ENCODE results near the gene CSRP3. TPM values are rescaled to one million over a fixed set of nuclear protein-coding genes. Genes with fewer than 3 reads are reported as not detected.

Gene CSRP3
- total and polyA plus RNA-seq, 2 experiments from 2014 or later: not detected

DNA sequence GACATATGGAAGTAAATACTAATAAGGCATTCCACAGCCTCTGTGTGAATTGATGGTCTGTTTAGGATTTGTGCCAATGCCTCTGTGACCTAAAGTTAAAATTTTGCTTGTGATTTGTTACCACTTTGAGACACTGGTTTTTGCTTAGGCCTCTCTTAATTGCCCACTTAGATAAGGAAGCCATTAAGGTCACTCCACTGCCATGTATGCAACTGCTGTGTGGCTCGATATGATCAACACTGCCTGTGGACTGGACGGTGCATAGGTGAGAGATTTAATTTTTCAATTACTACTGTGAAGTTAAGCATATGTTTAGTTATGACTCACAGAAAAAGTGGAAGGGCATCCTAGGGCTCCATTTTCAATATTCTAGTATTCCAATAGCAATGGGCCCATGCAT lies 36.9 kb downstream of the CSRP3 start:
- DNase-seq (ENCODE audit: low spot score) (no peak), ATAC-seq (no peak)
- no peaks in the 10 kb centered on the region for H3K9me2 ChIP-seq (ENCODE audit: insufficient read depth)
- TF ChIP-seq, protein P1, sequence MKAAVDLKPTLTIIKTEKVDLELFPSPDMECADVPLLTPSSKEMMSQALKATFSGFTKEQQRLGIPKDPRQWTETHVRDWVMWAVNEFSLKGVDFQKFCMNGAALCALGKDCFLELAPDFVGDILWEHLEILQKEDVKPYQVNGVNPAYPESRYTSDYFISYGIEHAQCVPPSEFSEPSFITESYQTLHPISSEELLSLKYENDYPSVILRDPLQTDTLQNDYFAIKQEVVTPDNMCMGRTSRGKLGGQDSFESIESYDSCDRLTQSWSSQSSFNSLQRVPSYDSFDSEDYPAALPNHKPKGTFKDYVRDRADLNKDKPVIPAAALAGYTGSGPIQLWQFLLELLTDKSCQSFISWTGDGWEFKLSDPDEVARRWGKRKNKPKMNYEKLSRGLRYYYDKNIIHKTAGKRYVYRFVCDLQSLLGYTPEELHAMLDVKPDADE (IDR thresholded peaks at IDR 0.05): no peak
- no peak for TF ChIP-seq CREB1 (CRISPR knock-in tag; IDR thresholded peaks at IDR 0.05; ENCODE audit: low read depth)
- TF ChIP-seq JUNB (IDR thresholded peaks at IDR 0.05; ENCODE audit: unreplicated experiment): no peak
- TF ChIP-seq, protein P2, sequence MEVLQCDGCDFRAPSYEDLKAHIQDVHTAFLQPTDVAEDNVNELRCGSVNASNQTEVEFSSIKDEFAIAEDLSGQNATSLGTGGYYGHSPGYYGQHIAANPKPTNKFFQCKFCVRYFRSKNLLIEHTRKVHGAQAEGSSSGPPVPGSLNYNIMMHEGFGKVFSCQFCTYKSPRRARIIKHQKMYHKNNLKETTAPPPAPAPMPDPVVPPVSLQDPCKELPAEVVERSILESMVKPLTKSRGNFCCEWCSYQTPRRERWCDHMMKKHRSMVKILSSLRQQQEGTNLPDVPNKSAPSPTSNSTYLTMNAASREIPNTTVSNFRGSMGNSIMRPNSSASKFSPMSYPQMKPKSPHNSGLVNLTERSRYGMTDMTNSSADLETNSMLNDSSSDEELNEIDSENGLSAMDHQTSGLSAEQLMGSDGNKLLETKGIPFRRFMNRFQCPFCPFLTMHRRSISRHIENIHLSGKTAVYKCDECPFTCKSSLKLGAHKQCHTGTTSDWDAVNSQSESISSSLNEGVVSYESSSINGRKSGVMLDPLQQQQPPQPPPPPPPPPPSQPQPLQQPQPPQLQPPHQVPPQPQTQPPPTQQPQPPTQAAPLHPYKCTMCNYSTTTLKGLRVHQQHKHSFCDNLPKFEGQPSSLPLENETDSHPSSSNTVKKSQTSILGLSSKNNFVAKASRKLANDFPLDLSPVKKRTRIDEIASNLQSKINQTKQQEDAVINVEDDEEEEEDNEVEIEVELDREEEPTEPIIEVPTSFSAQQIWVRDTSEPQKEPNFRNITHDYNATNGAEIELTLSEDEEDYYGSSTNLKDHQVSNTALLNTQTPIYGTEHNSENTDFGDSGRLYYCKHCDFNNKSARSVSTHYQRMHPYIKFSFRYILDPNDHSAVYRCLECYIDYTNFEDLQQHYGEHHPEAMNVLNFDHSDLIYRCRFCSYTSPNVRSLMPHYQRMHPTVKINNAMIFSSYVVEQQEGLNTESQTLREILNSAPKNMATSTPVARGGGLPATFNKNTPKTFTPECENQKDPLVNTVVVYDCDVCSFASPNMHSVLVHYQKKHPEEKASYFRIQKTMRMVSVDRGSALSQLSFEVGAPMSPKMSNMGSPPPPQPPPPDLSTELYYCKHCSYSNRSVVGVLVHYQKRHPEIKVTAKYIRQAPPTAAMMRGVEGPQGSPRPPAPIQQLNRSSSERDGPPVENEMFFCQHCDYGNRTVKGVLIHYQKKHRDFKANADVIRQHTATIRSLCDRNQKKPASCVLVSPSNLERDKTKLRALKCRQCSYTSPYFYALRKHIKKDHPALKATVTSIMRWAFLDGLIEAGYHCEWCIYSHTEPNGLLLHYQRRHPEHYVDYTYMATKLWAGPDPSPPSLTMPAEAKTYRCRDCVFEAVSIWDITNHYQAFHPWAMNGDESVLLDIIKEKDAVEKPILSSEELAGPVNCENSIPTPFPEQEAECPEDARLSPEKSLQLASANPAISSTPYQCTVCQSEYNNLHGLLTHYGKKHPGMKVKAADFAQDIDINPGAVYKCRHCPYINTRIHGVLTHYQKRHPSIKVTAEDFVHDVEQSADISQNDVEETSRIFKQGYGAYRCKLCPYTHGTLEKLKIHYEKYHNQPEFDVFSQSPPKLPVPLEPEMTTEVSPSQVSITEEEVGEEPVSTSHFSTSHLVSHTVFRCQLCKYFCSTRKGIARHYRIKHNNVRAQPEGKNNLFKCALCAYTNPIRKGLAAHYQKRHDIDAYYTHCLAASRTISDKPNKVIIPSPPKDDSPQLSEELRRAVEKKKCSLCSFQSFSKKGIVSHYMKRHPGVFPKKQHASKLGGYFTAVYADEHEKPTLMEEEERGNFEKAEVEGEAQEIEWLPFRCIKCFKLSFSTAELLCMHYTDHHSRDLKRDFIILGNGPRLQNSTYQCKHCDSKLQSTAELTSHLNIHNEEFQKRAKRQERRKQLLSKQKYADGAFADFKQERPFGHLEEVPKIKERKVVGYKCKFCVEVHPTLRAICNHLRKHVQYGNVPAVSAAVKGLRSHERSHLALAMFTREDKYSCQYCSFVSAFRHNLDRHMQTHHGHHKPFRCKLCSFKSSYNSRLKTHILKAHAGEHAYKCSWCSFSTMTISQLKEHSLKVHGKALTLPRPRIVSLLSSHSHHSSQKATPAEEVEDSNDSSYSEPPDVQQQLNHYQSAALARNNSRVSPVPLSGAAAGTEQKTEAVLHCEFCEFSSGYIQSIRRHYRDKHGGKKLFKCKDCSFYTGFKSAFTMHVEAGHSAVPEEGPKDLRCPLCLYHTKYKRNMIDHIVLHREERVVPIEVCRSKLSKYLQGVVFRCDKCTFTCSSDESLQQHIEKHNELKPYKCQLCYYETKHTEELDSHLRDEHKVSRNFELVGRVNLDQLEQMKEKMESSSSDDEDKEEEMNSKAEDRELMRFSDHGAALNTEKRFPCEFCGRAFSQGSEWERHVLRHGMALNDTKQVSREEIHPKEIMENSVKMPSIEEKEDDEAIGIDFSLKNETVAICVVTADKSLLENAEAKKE (CRISPR knock-in tag; IDR thresholded peaks at IDR 0.05): no peak
- TF ChIP-seq EZH2 (IDR thresholded peaks at IDR 0.05; ENCODE audit: low read depth, unreplicated experiment): no peak
- TF ChIP-seq ZNF114 (CRISPR knock-in tag; IDR thresholded peaks at IDR 0.05): no peak
- no peaks in the 10 kb centered on the region for H3F3A ChIP-seq (replicated peaks; ENCODE audit: low read depth)
- no peak overlapping the region for H3K27ac Mint-ChIP-seq
- 0 out of 2 replicates have a peak, but pooled peaks cover 3% of the 10 kb centered on the region for H4K20me1 ChIP-seq (replicated peaks; ENCODE audit: insufficient read depth)
- H3K4me3 ChIP-seq: no peak overlapping the region
- H3K27me3 ChIP-seq (ENCODE audit: insufficient read depth): no peaks in the 10 kb centered on the region
- no peak overlapping the region for H3K27ac ChIP-seq (ENCODE audit: low read depth)
- peaks cover 23% of the 10 kb centered on the region; the same call in 2 of the 3 replicates for H3K36me3 Mint-ChIP-seq (ENCODE audit: low read depth)
- H3K4me1 Mint-ChIP-seq: peaks cover 4% of the 10 kb centered on the region; the same call in 2 of the 3 replicates
- no peaks in the 10 kb centered on the region for H3K27me3 Mint-ChIP-seq (ENCODE audit: insufficient read depth, low read depth, poor library complexity)
- no peak overlapping the region for H3K4me3 Mint-ChIP-seq
- no peak overlapping the region for H3K4me2 ChIP-seq
- no peak overlapping the region for H2AFZ ChIP-seq
- no peaks in the 10 kb centered on the region for H3K9me3 Mint-ChIP-seq
- H3K36me3 ChIP-seq (ENCODE audit: insufficient read depth): peaks cover 24% of the 10 kb centered on the region
- no peaks in the 10 kb centered on the region for H3K4me1 ChIP-seq (ENCODE audit: insufficient read depth)
- no peaks in the 10 kb centered on the region for H3K79me2 ChIP-seq (replicated peaks; ENCODE audit: insufficient read depth)
